ENCODE results near the gene OTUB1.

DNA sequence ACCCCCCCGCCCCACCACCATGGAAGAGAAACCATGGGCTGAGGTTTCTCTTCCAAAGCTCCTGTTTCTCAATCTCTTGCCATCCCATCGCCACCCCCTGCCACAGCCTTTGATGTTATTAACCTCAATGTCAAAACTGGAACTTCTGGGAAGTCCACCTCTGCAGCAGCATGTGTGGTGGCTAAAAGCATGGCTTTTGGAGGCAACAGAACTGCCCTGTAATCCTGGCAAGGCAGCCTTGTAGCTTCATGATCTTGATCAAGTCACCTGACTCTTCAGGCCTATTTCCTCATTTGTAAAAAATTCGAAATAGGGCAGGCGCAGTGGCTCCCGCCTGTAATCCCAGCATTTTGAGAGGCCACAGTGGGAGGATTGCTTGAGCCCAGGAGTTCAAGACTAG, 15.3 kb upstream of the OTUB1 start:
- TF ChIP-seq, protein P1, sequence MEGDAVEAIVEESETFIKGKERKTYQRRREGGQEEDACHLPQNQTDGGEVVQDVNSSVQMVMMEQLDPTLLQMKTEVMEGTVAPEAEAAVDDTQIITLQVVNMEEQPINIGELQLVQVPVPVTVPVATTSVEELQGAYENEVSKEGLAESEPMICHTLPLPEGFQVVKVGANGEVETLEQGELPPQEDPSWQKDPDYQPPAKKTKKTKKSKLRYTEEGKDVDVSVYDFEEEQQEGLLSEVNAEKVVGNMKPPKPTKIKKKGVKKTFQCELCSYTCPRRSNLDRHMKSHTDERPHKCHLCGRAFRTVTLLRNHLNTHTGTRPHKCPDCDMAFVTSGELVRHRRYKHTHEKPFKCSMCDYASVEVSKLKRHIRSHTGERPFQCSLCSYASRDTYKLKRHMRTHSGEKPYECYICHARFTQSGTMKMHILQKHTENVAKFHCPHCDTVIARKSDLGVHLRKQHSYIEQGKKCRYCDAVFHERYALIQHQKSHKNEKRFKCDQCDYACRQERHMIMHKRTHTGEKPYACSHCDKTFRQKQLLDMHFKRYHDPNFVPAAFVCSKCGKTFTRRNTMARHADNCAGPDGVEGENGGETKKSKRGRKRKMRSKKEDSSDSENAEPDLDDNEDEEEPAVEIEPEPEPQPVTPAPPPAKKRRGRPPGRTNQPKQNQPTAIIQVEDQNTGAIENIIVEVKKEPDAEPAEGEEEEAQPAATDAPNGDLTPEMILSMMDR (IDR thresholded peaks at IDR 0.05), result no peak
- TF ChIP-seq EZH2 (IDR thresholded peaks at IDR 0.05; ENCODE audit: borderline replicate concordance, insufficient read depth, low read depth, low read length, poor library complexity, severe bottlenecking), result no peak
